Femur (tissue), 1 donor: Measurements from ENCODE around the gene GPRC5B.

Source experiments
- DNase-seq: peaks from one replicate; pipeline ENCODE4 v3.0.0-alpha.2; 2017

GPRC5B gene

GRCh38 chr16:19884611-19885450 is at the start of gene GPRC5B:
Gene GPRC5B, minus strand, starts transcription at chr16:19884848. Its CDS starts 12,003 bp downstream, at chr16:19872845.
- peak; percentile 78 for DNase-seq

GRCh38 chr16:19933740-19934139 is 49.1 kb upstream of the GPRC5B start:
- DNase-seq = no peak

GRCh38 chr16:19929062-19929511 is 44.4 kb upstream of the GPRC5B start:
- DNase-seq = no peak

GRCh38 chr16:19928432-19928831 is 43.8 kb upstream of the GPRC5B start:
- no peak for DNase-seq

- DNase-seq = no peak
Measured at GRCh38 chr16:19926449-19927390, 42.1 kb upstream of the GPRC5B start.

GRCh38 chr16:19923396-19923795 is 38.7 kb upstream of the GPRC5B start:
- DNase-seq = no peak

GRCh38 chr16:19919142-19919541 is 34.5 kb upstream of the GPRC5B start:
- DNase-seq = no peak

GRCh38 chr16:19916064-19916463 is 31.4 kb upstream of the GPRC5B start:
- no peak for DNase-seq

- DNase-seq = no peak
Measured at GRCh38 chr16:19914877-19915276, 30.2 kb upstream of the GPRC5B start.

- DNase-seq = no peak
Measured at GRCh38 chr16:19913340-19913645, 28.6 kb upstream of the GPRC5B start.

- DNase-seq = no peak
Measured at GRCh38 chr16:19912455-19913339, 28.0 kb upstream of the GPRC5B start.

GRCh38 chr16:19911747-19912454 is 27.3 kb upstream of the GPRC5B start:
- DNase-seq = no peak

GRCh38 chr16:19911204-19911603 is 26.6 kb upstream of the GPRC5B start:
- DNase-seq = no peak

- DNase-seq = no peak
Measured at GRCh38 chr16:19909750-19910322, 25.2 kb upstream of the GPRC5B start.

GRCh38 chr16:19908921-19909320 is 24.3 kb upstream of the GPRC5B start:
- DNase-seq = no peak

GRCh38 chr16:19907161-19907992 is 22.7 kb upstream of the GPRC5B start:
- DNase-seq = peak; percentile 72

GRCh38 chr16:19901164-19901563 is 16.5 kb upstream of the GPRC5B start:
- no peak for DNase-seq

- no peak for DNase-seq
Measured at GRCh38 chr16:19899605-19899955, 14.9 kb upstream of the GPRC5B start.

GRCh38 chr16:19898924-19899604 is 14.4 kb upstream of the GPRC5B start:
- no peak for DNase-seq

GRCh38 chr16:19898166-19898565 is 13.5 kb upstream of the GPRC5B start:
- DNase-seq = no peak
